ENCODE measurements around the gene MACROD2.

Gene MACROD2

DNA sequence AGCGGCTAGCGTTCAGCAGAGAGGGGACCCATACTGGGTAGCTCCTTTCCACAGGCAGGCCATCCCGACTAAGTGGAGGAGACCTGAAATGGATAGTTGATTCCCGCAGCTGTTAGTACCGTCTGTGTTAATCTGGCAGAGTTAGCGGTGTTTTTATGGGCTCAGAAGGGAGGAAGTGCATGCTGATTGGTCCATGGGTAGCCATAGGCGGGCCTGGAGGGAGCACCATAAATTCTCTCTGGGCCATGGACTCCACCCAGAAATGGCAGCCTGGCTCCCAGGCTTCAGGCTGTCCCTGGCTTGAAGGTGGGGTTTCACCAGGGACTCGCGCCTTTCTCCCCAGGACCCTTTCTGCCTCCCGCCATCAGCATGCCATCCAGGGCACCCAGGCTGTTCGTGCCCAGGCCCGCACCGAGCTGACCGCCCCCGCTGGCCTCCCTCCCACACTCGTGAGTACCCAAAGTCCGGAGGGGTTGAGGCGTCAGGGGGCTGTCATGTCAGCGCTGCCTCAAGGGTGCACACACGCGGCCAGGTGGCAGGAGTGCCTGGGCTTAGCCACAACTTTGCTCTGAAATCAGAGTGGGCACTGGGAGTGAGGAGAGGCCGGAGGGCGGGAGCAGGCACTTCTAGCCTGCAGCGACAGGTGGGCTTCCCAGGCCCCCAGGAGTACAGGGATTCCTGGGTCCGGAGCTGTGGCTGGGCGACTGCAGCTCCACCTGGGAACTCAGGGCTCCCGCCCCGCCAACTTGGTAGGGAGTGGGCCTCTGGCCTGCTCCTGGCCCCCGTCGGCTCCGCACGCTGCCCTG lies 1036.4 kb downstream of the MACROD2 start:
- no peak for DNase-seq

DNA sequence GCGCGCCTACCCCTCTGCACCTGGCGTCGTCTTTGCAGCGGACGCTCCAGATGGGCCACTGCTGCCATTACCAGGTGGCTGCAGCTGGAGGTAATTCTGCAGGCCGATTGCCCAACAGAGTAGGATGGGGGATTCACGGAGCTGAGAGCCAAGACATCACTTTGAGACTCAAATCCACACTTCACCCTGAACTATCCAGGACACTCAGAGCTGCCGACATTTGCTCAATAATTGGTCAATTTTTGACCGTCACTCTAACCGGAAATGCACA lies 1037.0 kb downstream of the MACROD2 start:
- DNase-seq = no peak

DNA sequence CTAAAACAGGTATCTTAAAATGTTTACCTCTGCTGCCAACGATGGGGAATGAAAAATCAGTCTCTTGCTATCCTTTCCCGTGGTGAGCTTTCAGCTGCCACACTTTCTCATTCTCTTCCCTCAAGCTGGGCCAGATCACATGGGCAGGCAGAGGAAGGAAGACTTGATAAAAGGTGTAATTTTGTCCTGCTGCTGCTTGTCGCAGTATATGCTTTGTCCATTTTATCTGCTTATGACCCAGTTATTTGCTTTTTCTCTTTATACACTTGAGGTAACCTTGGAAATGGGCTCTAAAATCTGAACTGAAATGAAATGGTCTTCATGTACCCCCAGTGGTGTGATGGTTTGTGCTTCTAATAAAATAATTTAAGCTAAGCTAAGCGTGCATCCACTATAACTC lies 1038.0 kb downstream of the MACROD2 start:
- DNase-seq = no peak

DNA sequence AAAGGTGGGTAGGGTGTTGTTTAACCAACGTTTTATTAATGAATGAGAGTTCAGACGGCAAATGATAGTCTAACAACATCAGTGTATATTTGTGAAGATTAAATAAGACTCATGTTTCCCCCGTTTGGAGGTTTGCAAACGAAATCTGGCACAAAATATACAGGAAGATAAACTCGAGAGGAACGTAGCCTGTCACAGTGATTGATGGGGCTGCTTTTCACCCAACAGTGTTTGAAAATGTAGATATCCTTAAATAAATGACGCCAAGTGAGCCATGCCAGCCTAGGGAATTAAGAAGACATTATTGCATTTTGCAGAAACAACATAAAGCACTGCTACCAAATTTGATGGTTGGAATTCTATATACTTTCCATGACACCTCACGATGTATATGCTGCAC lies 1038.6 kb downstream of the MACROD2 start:
- DNase-seq = no peak

DNA sequence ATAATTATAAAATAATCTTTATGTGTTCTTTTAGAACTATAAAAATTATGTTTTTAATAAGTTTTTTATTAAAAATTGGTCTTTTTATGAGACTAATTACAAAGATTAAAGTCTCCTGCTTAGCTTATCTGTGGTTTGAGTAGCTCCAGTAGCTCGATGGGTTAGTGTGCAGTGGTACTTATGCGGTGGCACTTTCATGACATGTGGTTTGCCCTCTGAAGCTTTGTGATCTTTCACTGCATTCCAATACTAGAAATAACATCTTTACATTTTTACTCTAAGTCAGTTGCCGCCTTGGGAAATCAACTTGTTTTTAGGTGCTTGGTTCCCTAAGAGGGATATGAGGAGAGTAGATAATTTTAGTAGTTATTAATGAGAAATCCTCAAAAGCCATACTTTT lies 1041.6 kb downstream of the MACROD2 start:
- DNase-seq = no peak

DNA sequence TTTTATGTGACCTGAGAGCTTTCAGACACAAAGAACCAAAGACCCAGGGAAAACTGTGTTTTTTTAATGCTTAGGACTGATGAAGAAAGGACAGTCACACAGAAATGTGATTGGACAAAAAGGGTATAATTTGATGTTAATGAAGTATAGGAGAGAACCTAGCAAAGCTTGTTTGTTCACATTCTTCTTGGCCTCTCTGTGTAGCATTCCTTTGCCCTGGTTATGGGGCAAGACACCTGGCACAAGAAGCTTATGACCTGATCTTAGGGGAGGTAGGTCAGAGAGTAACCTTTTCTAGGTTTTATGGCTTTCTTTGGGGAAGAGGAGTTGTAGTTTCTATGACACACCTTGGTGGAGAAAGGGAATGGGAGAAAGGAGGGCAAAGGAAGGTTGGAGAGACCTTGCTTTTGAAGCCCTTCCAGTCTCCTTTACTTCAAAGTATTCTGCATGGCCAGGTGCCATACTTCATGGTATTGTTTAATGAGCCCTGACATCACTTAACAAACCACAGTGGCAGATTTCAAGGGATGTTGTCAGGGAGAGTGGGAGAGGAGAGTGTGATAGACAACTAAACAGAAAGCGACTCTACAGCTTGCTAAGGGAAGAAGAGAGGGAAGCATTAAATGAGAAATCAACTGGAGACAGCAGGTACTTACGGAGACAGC lies 1043.9 kb downstream of the MACROD2 start:
- DNase-seq = no peak

DNA sequence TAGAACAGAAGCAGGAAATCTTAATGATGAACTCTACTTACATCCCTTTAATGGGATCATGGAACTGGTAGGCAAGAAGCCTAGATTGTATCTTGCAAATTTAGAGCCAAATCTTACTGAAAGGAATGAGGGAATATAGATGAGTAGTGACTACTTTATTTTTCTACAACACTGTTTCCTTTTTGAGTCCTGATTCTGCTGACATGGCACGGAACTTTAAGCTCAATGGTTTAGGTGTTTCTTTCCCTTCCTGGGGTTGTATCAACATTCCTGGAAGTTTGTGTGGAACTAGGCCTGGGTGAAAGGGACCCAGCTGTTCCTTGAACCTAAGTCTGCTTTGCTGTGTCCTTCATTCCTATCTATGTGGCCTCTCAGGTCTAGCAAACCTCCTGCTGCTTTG lies 1047.4 kb downstream of the MACROD2 start:
- DNase-seq = no peak

DNA sequence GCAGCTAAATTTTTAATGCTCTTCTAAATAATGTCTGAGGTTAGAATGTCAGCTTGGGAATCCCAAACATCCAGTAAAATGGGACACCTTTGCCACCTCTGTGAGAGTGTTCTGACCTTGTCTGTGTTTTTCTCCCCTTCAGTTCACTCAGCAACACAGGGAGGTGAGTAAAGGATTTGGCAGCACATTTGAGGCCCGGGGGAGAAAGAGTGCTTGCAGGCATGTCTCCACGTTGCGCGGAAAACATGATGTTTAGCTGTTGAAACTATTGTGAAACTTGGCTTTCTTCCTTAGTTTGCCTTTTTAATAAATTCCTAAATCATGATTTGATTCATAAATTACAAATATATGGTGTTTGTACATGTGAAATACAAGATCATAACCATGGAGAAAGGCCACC lies 1049.9 kb downstream of the MACROD2 start:
- DNase-seq = no peak

DNA sequence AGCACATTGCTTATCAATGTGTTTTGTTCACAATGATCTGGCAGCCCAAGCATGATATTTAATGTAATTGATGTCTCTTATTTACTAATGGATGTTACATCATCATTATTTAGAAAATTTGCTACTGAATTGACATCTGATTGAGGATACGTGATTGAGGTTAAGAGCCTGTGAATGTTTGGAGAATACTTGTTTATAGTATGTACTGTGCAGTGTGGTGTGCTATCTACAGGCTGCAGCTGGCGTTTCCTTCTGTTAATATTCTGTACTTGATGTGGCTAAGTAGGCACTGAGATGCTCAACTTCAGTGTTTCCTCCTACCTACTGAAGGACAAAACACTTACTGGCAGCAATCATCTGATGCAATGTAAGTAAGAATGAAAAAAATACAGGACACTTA lies 1051.7 kb downstream of the MACROD2 start:
- DNase-seq = no peak

DNA sequence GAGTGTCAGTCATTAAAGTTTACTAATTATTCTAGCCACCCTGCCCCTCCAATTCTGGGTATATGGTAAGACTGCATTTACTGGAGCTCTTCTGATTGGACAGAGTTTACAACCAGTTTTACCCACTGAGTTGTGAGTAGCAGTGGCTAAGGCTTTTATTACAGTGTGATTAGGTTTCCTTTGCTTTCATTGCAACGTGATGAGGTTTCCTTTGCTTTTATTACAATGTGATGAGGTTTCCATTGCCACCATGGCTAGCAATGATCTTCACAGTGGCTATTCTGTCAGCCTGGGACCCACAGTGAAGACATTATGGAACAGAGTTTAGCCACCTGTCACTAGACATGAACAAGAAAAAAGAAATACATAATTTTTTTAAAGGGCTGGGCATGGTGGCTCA lies 1052.3 kb downstream of the MACROD2 start:
- no peak for DNase-seq

DNA sequence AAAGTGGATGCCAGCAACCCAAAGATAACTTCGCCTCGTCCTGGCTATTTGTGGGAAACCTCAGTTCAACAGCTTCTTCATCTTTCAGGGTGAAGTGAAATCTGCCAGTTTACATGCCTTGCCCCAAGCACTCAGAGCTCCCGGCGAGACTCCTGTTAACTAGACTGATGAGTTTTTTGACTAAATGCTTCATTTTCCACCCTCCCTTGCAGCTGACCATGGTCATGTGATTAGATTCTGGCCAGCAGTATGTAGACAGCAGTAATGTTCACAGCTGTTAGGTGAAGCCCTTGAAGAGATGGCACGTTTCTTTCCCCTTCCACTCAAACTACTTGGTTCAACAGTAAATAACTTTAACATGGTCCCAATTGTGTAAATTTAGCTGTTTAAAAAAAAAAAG lies 1060.9 kb downstream of the MACROD2 start:
- no peak for DNase-seq

DNA sequence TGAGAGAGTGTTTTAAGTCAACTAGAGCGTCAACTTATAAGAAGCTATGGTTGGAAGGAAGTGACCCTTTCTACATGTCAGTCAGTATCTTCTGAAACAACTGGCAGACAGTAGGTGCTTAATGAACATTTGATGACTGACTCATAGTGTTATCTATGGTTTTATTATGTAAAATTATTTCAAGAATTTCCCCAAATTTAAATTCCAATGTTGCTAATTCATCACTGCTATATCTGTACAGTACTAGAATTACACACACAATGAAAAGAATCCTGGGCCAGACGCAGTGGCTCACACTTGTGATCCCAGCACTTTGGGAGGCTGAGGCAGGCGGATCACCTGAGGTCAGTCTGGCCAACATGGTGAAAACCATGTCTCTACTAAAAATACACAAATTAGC lies 1063.5 kb downstream of the MACROD2 start:
- DNase-seq = no peak

DNA sequence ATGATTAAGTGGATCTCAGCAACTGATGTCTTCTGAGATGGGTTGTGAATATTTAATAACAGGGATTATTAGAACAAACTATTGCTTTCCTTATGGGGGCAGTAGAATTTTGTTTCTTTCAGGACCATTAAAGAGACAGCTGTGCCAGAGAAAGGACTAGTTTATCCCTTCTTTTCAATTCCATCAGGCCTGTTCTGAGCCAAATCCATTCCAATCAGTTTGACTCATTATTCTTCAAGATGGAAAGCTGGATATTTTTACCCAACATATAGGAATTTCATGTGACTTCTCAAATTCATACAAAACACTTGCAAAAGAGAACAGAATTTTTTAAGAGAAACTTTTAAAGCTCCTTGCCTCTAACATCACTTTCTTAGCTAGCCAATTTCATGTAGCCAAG lies 1064.1 kb downstream of the MACROD2 start:
- DNase-seq = no peak

DNA sequence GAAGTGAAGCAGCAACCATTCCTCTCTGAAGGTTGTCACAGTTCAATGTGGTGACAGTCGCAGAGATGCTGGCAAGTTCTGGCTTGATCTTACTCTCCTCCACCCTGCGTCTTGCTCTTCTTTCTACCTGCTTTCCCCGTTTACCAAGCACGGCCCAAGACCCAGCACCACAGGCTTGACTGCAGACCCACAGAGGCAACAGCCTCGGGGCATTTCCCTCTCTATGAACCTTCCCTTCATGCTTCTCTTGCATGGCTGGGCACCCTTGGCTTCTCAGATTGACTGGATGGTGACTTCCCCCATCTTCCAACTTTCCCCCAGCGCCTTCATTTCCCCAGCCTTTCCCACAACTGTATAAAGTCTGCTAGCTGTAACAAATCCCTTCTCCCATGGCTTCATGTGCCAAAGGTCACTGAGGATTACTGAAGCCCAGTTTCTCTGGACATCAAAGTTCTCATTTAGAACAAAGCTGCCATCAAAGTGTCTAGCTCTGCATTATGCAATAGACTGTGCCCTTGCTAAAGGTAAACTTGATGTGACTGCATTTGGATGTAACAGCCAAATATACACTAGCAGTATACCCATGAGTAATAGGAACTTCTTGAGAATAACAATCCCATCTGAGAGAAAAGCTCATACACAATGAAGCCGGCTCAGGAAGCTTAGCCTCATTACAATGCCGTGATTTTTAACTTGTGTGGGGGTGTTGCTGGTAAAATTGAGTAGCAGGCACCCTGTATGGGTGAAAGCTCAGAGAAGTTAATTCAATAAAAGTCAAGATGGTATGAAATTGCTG lies 1065.1 kb downstream of the MACROD2 start:
- no peak for DNase-seq

DNA sequence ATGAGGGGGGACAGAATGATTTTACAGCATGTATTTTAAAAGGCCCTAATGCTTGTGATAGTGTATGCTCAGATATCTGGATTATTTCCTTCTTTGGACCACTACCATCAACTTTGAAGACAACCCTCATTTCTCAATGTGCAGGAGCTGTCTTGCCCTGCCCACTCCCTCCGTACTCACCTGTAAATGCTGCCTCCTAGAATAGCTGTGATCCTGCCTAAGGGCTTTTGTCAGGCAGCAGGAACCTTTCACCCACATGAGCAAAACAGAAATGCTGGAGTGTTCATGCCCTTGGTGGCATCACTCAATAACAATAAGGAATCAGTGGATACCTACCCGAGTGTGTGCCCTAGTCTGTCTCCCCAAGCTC lies 1065.7 kb downstream of the MACROD2 start:
- no peak for DNase-seq

DNA sequence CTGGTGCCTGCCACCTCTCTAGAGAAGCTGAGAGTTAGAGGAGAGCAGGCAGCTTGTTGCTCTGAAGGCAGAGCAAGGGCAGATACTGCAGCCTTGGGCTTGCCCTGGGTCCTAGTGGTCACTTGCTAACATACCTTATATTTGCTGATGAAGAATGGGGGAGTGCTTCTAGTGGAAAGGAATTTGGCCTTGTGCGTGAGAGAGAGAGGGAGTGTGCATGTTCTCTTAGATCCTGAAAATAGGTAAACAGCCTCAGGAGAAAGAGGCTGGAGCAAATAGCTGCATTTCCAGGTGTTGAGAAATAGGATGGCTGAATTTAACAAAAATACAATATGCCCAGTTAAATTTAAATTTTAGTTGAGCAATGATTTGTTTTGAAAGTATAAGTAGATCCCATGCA lies 1066.6 kb downstream of the MACROD2 start:
- DNase-seq = no peak

DNA sequence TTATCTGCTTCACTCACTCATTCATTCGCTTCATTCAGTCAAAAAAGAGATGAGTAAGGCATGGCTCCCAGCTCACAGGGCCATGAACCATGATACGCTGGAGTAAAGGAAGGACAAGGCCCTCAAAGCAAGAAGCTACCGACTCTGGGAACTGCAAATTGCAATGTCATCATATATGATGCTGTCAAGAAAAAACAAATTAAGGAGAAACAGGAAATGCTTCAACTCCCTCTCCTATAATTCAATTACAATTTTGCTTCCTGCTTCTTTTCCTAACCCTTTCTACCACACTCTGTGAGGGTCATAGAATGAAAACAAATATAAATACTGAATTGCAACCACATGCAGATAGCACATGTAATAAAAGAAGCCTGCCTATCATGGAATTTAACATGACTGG lies 1067.8 kb downstream of the MACROD2 start:
- no peak for DNase-seq

DNA sequence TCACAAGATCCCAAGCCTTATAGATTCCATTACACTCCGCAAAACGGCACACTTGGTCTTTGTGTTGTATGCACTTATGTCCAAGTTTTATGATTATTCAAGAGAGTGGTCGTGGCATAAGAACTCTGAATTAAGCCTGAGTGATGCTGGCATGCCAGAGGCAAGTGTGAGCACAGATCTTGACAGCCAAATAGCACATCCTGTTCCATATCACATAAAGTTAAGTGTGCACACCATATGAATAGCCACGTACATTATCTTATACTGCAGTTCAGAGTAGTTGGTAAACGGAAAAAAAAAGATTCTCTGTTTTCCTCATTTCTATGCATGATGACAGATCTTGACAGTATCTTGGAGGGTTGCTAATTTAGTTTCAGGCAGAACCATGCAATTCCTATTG lies 1069.4 kb downstream of the MACROD2 start:
- no peak for DNase-seq

DNA sequence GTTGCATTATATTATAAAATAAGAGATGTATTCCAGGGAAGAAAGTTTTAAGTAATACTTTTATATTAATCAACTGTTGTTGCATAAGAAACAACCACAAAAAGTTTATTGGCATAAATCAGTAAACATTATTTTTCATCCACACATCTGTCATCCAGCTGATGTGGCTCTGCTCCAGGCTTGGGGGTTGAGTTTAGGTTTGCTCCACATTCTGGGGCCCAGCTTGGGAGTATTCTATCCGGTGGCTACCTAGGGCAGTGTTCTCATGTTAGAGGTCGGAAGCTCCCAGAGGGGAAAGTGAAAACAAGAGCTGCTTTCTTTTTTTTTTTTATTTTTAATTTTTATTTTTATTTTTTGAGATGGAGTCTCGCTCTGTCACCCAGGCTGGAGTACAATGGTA lies 1070.5 kb downstream of the MACROD2 start:
- DNase-seq = no peak

DNA sequence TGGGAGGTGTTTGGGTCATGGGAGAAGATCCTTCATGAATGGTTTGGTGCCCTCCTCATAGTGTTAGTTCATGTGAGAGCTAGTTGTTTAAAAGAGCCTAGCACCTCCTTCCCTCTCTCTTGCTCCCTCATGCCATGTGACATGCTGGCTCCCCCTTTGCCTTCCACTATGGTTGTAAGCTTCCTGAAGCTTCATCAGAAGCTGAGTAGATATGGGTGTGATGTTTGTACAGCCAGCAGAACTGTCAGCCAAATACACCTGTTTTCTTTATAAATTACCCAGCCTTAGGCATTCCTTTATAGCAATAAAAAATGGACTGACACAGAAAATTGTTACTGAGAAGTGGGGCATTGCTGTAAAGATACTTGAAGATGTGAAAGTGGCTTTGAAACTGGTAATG lies 1073.2 kb downstream of the MACROD2 start:
- no peak for DNase-seq

DNA sequence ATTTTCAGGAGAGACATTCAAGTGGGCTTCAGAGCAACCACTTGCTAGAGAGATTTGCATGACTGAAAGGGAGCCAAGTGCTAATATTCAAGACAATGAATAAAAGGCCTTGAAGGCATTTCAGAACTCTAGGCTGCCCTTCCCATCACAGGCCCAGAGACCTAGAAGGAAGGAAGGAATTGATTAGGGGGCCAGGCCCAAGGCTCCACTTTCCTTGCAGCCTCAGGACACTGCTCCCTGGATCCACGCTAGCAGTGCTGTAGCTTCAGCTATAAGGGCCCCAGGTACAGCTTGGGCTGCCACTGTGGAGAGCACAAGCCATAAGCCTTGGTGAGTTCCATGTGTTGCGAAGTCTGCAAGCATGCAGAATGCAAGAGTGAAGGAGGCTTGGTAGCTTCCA lies 1074.0 kb downstream of the MACROD2 start:
- DNase-seq = no peak

DNA sequence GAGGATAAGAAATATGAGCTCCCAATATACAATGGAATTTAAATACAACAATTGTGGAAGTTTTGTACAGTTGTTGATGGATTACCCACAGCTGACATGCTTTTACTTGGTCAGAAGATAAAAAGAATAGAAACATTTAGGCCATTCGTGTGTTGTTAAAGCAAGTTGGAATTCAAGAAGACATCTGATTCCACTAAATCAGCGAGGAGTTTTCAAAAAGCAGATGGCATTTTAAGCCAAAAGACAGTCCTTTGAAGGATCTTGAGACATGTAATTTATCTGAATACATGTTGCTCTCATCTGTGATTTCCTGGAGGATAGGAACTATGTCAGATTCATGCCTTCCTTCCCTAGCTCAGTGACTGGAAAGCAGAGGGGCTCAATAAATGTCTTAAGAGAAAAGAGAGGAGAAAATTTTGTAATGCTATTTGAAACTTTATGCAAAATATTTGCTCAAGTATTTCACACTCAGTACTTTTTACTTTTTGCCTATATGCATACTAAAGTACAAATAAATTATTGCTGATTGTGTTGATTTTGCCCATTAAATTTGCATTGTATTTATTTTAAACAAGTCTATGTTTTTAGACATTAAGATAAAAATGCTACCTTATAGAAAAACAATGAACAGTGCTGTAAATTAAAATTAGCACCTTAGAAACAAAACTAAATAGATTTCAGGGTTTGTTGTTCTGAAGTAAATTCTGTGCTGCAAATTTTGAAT lies 1075.9 kb downstream of the MACROD2 start:
- no peak for DNase-seq

DNA sequence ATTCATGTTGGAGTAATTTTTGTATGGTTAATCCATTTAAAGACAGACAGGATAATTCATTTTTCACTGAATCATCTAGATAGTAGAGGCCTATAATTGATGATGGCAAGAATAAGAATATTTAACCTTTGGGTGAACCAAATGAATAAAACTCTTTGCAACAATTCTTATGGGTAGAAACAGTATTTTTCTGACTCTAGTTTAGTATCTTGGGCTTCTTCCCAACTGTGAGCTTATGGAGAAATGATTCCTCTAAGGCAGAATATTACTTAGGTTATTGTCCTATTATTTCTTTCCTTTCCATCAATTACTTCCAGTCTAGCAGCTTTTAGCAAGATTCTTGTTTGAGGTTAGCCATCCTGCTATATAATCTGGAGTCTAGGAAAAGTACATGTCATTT lies 1077.0 kb downstream of the MACROD2 start:
- DNase-seq = no peak

DNA sequence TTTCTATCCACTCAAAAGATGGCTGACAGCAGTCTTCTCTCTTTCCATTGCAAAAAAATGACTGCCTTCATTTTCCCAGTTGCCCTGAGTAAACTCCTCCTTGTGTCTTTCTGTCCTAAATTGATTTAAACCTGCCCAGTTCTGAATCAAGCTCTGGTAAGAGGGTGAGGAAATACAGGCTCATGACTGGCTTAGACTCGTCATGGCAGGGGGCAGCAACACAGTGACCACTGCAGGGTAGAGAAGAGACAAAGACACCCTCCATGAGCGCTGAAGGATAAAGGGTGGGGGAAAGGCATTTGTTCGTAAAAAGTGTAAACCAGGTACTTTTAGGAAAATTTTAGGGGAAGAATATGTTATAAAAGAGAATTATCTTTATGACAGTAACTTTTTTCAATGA lies 1080.3 kb downstream of the MACROD2 start:
- no peak for DNase-seq
